GM21381 (cell line): ENCODE measurements around the gene TM4SF18.
"Not testable (repeated sequence)": the region's sequence is repeated elsewhere in the genome, so short reads cannot be mapped to it uniquely, and the experiment has no call there.

Experiments
- ATAC-seq: cut with Tn5 transposase; IDR thresholded peaks from one replicate; pipeline ENCODE4 v1.9.1; 2021; ENCODE audit warnings: mild to moderate bottlenecking, moderate library complexity; ENCODE audit not compliant: unreplicated experiment

Gene TM4SF18

GRCh38 chr3:149333176-149333859 lies at the start of gene TM4SF18:
Gene TM4SF18 (minus strand): TSS chr3:149333636. CDS start chr3:149333382, 254 bp downstream.
- no peak for ATAC-seq

GRCh38 chr3:149382518-149382917 lies 49.1 kb upstream of the TM4SF18 start:
- ATAC-seq, result no peak

GRCh38 chr3:149382101-149382467 lies 48.6 kb upstream of the TM4SF18 start:
- ATAC-seq, result no peak

- ATAC-seq, result no peak
Measured at GRCh38 chr3:149381173-149382100, 48.0 kb upstream of the TM4SF18 start.

DNA sequence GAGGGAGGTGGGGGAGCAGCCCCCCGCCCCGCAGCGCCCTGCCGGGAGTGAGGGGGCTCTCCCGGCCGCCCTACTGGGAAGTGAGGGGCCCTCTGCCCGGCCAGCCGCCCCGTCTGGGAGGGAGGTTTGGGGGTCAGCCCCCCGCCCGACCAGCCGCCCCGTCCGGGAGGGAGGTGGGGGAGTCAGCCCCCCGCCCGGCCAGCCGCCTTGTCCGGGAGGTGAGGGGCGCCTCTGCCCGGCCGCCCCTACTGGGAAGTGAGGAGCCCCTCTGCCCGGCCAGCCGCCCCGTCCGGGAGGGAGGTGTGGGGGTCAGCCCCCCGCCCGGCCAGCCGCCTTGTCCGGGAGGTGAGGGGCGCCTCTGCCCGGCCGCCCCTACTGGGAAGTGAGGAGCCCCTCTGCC lies 46.8 kb upstream of the TM4SF18 start:
- ATAC-seq, result not testable (repeated sequence)

- ATAC-seq, result no peak
Measured at GRCh38 chr3:149378478-149379309, 45.3 kb upstream of the TM4SF18 start.

DNA sequence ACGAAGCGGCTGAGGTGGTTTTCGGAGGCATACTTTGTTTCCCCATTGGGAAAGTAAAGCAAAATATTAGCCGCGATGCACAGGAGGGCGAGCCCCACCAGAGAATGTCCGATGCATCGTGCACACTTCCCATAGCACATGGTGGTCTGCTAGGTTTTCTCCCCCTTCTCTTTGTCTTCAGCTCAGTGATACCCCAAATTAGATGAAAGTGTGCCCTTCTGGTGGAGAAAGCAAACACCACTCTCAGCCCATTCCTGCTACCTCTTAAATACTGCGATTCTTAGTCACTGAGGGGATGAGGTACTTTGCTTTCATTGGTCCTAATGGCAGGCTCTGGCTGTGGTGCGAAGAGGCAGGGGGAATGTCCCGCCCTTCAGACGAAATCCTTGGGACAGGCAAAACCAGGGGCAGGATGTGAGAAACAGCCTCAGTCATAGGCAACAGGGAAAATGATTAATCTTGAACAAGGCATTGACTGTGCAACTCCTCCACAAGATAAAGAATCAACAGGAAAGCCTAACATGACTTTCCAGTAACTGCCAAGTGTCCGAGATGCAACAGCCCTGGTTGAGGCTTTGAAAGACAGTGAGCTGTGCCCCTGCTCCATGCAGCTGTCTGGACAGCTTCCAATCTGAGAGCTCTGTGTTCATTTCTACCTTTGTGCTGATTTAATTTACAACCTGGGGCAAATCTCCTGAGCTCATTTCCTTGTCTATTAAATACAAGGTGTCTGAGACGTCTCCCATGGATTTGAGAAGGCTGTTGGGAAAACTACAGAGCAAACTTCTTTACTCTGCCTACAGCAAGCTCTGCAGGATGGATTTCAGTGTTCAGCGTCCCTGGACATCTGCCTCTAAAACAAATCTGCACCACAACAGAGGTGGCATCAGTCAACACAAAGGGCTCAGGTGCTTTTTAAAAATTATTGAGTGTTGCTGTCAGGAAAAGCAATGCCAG lies 44.2 kb upstream of the TM4SF18 start, which contains the start of gene TM4SF1:
TM4SF1 (minus strand) TSS at position 242 of the 957 bp plus-strand sequence; CDS start at position 140, 102 bp downstream.
- ATAC-seq, result no peak

GRCh38 chr3:149376718-149377407 lies 43.4 kb upstream of the TM4SF18 start:
- ATAC-seq, result no peak

- no peak for ATAC-seq
Measured at GRCh38 chr3:149375501-149376196, 42.2 kb upstream of the TM4SF18 start.

- no peak for ATAC-seq
Measured at GRCh38 chr3:149374793-149375500, 41.5 kb upstream of the TM4SF18 start.

- ATAC-seq, result no peak
Measured at GRCh38 chr3:149374391-149374790, 41.0 kb upstream of the TM4SF18 start.

- ATAC-seq, result no peak
Measured at GRCh38 chr3:149373235-149374125, 40.0 kb upstream of the TM4SF18 start.

- ATAC-seq, result no peak
Measured at GRCh38 chr3:149371723-149372114, 38.3 kb upstream of the TM4SF18 start.

GRCh38 chr3:149371001-149371722 lies 37.7 kb upstream of the TM4SF18 start:
- no peak for ATAC-seq

- ATAC-seq, result no peak
Measured at GRCh38 chr3:149369991-149370866, 36.8 kb upstream of the TM4SF18 start.
